Small intestine (tissue), 7 donors: ENCODE results near the gene SLC15A1. TPM values are rescaled to one million over a fixed set of nuclear protein-coding genes. Genes with fewer than 3 reads are reported as not detected.

Experiments
- DNase-seq, 2 donors: peaks; one replicate each; pipeline versions ENCODE4 v3.0.0 to v3.0.0-alpha.2; 2013
- FAIRE-seq: peaks from 2 replicates; lab custom pipeline; 2012; peaks lifted over from hg19 to GRCh38; lab: Jason Lieb, UNC
- H3K27ac ChIP-seq, 3 donors: one replicate each; pipeline ENCODE4 v1.5.1; 2013; ENCODE audit warnings: low read length in 2 of 3, mild to moderate bottlenecking in 2 of 3, control low read depth in 1 of 3, inconsistent platforms in 1 of 3, low read depth in 1 of 3, moderate library complexity in 1 of 3
- H3K27me3 ChIP-seq, 3 donors: one replicate each; pipeline ENCODE4 v1.6.1; 2013; ENCODE audit warnings: low read length in 3 of 3, inconsistent platforms in 1 of 3; ENCODE audit not compliant: control insufficient read depth in 3 of 3, insufficient read depth in 3 of 3
- H3K36me3 ChIP-seq, 3 donors: one replicate each; pipeline ENCODE4 v1.6.1; 2013; ENCODE audit warnings: low read length in 3 of 3, inconsistent platforms in 1 of 3, low read depth in 1 of 3, mild to moderate bottlenecking in 1 of 3, moderate library complexity in 1 of 3; ENCODE audit not compliant: control insufficient read depth in 3 of 3, insufficient read depth in 2 of 3
- H3K4me1 ChIP-seq, 3 donors: one replicate each; pipeline ENCODE4 v1.6.1; 2013; ENCODE audit warnings: low read length in 2 of 3, inconsistent platforms in 1 of 3, low read depth in 1 of 3, mild to moderate bottlenecking in 1 of 3, moderate library complexity in 1 of 3; ENCODE audit not compliant: control insufficient read depth in 3 of 3, insufficient read depth in 2 of 3
- H3K4me3 ChIP-seq, 3 donors: one replicate each; pipeline ENCODE4 v1.5.1; 2013; ENCODE audit warnings: low read length in 3 of 3, control low read depth in 1 of 3, inconsistent platforms in 1 of 3, low read depth in 1 of 3, mild to moderate bottlenecking in 1 of 3, moderate library complexity in 1 of 3
- H3K9me3 ChIP-seq, 2 donors: one replicate each; pipeline ENCODE4 v1.6.1; 2013; ENCODE audit warnings: low read depth in 1 of 2, low read length in 1 of 2; ENCODE audit not compliant: control insufficient read depth in 2 of 2, insufficient read depth in 1 of 2
- WGBS, 3 donors: extraction: QIAGEN DNeasy Blood & Tissue Kit; methylation state at CpG; one replicate each; pipeline ENCODE4 v1.1.7; 2013; 5-methylcytosine and 5-hydroxymethylcytosine counted together
- polyA plus RNA-seq, 4 donors: library from polyadenylated mRNA; stranded (reverse) in 3 of 4; unstranded in 1 of 4; fragments of 200-250 nt in 3 of 4; fragments of 120-200 nt in 1 of 4; gene quantifications; one replicate each; pipeline versions ENCODE4 v1.2.1 to v1.2.3, GENCODE V29; 2013
- donor health status: healthy with polysubstance abuse.
- donor health status: control.
- donor health status: control.
- donor health status: Bipolar disorder and iron deficiency.
- donor health status: healthy.

SLC15A1 gene
- polyA plus RNA-seq, 4 donors: 36.9 to 422 (median 281) TPM

- Histone ChIP-seq H3K4me1 (peaks cover 0 to 4% (median 0%) of the 10 kb centered on the region in 3 donors), H3K9me3 (no peaks in the 10 kb centered on the region), H3K4me3 (no peak overlapping the region), H3K36me3 (peaks cover 0 to 59% (median 7%) of the 10 kb centered on the region in 3 donors), H3K27me3 (no peaks in the 10 kb centered on the region), H3K27ac (no peak overlapping the region)
- FAIRE-seq (no peak), DNase-seq (no peak)
- WGBS, 3 donors: 90 to 94% (median 92%) methylated on average over 7 of the region's 7 CpGs
Observed at GRCh38 chr13:98707281-98707999, 45.0 kb downstream of the SLC15A1 start.

GRCh38 chr13:98706446-98707110 lies 45.9 kb downstream of the SLC15A1 start:
- Histone ChIP-seq H3K9me3 (no peaks in the 10 kb centered on the region), H3K27ac (no peak overlapping the region), H3K36me3 (peaks cover 0 to 60% (median 4%) of the 10 kb centered on the region in 3 donors), H3K4me3 (no peak overlapping the region), H3K4me1 (peaks cover 0 to 4% (median 0%) of the 10 kb centered on the region in 3 donors), H3K27me3 (no peaks in the 10 kb centered on the region)
- 38 to 56% (median 45%) methylated on average over 12 of the region's 12 CpGs for WGBS, 3 donors
- FAIRE-seq: no peak
- DNase-seq: peak; percentile 28 to 39

- H3K27me3 ChIP-seq: no peaks in the 10 kb centered on the region
- 54 to 75% (median 60%) methylated on average over 4 of the region's 4 CpGs for WGBS, 3 donors
- H3K4me1 ChIP-seq: no peaks in the 10 kb centered on the region
- no peak for FAIRE-seq
- H3K36me3 ChIP-seq: peaks cover 0 to 44% (median 7%) of the 10 kb centered on the region in 3 donors
- no peaks in the 10 kb centered on the region for H3K9me3 ChIP-seq
- no peak overlapping the region for H3K27ac ChIP-seq
- no peak for DNase-seq
- H3K4me3 ChIP-seq: no peak overlapping the region
Observed at GRCh38 chr13:98697791-98698190, 54.7 kb downstream of the SLC15A1 start.

GRCh38 chr13:98693756-98694155 lies 58.7 kb downstream of the SLC15A1 start:
- no peak for FAIRE-seq
- WGBS, 3 donors: 72 to 88% (median 81%) methylated on average over 1 of the region's 1 CpG
- no peak for DNase-seq
- H3K27ac ChIP-seq: no peak overlapping the region
- no peaks in the 10 kb centered on the region for H3K9me3 ChIP-seq
- H3K36me3 ChIP-seq: peaks cover 0 to 47% (median 10%) of the 10 kb centered on the region in 3 donors
- H3K27me3 ChIP-seq: no peaks in the 10 kb centered on the region
- H3K4me3 ChIP-seq: no peak overlapping the region
- H3K4me1 ChIP-seq: no peaks in the 10 kb centered on the region

GRCh38 chr13:98691360-98691759 lies 61.1 kb downstream of the SLC15A1 start:
- WGBS, 3 donors: 77 to 89% (median 84%) methylated on average over 4 of the region's 4 CpGs
- no peak overlapping the region for H3K4me3 ChIP-seq
- H3K36me3 ChIP-seq: peaks cover 0 to 39% (median 7%) of the 10 kb centered on the region in 3 donors
- no peak overlapping the region for H3K27ac ChIP-seq
- no peaks in the 10 kb centered on the region for H3K27me3 ChIP-seq
- H3K9me3 ChIP-seq: no peaks in the 10 kb centered on the region
- FAIRE-seq (no peak), DNase-seq (no peak)
- no peaks in the 10 kb centered on the region for H3K4me1 ChIP-seq

GRCh38 chr13:98690348-98691022 lies 62.0 kb downstream of the SLC15A1 start:
- no peaks in the 10 kb centered on the region for H3K9me3 ChIP-seq
- H3K36me3 ChIP-seq: peaks cover 0 to 44% (median 6%) of the 10 kb centered on the region in 3 donors
- no peak overlapping the region for H3K27ac ChIP-seq
- H3K4me3 ChIP-seq: no peak overlapping the region
- no peak for DNase-seq
- H3K27me3 ChIP-seq: no peaks in the 10 kb centered on the region
- H3K4me1 ChIP-seq: no peaks in the 10 kb centered on the region
- WGBS, 3 donors: 84 to 87% (median 86%) methylated on average over 15 of the region's 15 CpGs
- FAIRE-seq: no peak

- no peak for FAIRE-seq
- WGBS, 3 donors: 87 to 92% (median 91%) methylated on average over 6 of the region's 6 CpGs
- no peak overlapping the region for H3K27ac ChIP-seq
Observed at GRCh38 chr13:98689347-98689968, 63.0 kb downstream of the SLC15A1 start.

GRCh38 chr13:98688373-98688772 lies 64.1 kb downstream of the SLC15A1 start:
- no peak for DNase-seq
- no peak for FAIRE-seq
- H3K4me3 ChIP-seq: no peak overlapping the region

More at GRCh38 chr13:98689347-98689968, 63.0 kb downstream of the SLC15A1 start:
- no peak overlapping the region for H3K4me3 ChIP-seq
- peaks cover 0 to 45% (median 6%) of the 10 kb centered on the region in 3 donors for H3K36me3 ChIP-seq
- no peak for DNase-seq
- H3K9me3 ChIP-seq: no peaks in the 10 kb centered on the region
- H3K4me1 ChIP-seq: no peaks in the 10 kb centered on the region
- H3K27me3 ChIP-seq: no peaks in the 10 kb centered on the region

More at GRCh38 chr13:98688373-98688772, 64.1 kb downstream of the SLC15A1 start:
- Histone ChIP-seq H3K27ac (no peak overlapping the region), H3K4me1 (no peaks in the 10 kb centered on the region), H3K9me3 (no peaks in the 10 kb centered on the region), H3K27me3 (no peaks in the 10 kb centered on the region), H3K36me3 (peaks cover 0 to 49% (median 6%) of the 10 kb centered on the region in 3 donors)
- WGBS, 3 donors: 62 to 79% (median 78%) methylated on average over 2 of the region's 2 CpGs
